GM19467 (cell line): ENCODE results near the gene VRTN.

Experiments used
- ATAC-seq: cut with Tn5 transposase; IDR thresholded peaks from one replicate; pipeline ENCODE4 v1.9.1; 2021; ENCODE audit warnings: mild to moderate bottlenecking, moderate library complexity; ENCODE audit not compliant: unreplicated experiment

Gene VRTN

GRCh38 chr14:74392616-74393570 is 44.6 kb downstream of the VRTN start:
- no peak for ATAC-seq

- ATAC-seq = no peak
These were observed 46.3 kb downstream of the VRTN start for GRCh38 chr14:74394549-74394948.

- no peak for ATAC-seq
These were observed 46.8 kb downstream of the VRTN start for GRCh38 chr14:74395094-74395493.

- no peak for ATAC-seq
These were observed 51.9 kb downstream of the VRTN start for GRCh38 chr14:74400031-74400685.

- no peak for ATAC-seq
These were observed 52.7 kb downstream of the VRTN start for GRCh38 chr14:74400919-74401503.

DNA sequence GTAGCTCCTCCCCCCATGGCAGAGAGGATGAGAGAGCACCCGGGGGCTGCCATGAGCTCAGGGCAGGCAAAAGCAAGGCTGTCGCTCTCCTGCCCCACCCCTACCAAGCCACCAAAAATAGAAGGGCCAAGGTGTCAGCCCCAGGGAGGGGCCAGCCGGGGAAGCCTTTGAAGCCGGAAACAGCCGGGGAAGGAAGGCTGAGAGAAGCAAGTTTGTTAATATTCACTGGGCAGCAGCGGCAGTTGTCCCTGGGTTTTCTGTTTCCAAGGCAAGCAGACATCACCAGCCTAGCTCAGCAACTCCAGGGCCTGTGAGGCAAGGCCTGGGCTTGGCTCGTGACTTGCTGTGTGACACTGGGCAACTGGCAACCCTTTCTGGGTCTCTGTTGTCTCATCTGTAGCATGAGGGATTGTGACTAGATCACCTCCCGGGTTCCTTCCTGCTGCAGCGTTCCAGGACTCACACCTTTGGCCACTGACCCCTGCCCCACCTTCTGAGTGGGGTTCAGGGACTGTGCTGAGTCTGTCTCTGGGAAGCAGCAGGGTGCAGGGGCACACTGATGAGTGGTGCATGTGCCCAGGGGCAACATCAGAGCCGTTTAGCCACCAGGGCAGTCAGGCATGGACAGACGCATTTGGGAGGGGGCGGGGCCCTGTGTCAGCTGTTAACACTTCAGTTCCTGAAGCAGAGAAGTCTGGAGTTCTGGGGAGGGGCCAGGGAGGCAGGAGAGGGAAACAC is 53.4 kb downstream of the VRTN start:
- peak; percentile 71 for ATAC-seq

GRCh38 chr14:74402401-74403251 is 54.4 kb downstream of the VRTN start:
- ATAC-seq = no peak

DNA sequence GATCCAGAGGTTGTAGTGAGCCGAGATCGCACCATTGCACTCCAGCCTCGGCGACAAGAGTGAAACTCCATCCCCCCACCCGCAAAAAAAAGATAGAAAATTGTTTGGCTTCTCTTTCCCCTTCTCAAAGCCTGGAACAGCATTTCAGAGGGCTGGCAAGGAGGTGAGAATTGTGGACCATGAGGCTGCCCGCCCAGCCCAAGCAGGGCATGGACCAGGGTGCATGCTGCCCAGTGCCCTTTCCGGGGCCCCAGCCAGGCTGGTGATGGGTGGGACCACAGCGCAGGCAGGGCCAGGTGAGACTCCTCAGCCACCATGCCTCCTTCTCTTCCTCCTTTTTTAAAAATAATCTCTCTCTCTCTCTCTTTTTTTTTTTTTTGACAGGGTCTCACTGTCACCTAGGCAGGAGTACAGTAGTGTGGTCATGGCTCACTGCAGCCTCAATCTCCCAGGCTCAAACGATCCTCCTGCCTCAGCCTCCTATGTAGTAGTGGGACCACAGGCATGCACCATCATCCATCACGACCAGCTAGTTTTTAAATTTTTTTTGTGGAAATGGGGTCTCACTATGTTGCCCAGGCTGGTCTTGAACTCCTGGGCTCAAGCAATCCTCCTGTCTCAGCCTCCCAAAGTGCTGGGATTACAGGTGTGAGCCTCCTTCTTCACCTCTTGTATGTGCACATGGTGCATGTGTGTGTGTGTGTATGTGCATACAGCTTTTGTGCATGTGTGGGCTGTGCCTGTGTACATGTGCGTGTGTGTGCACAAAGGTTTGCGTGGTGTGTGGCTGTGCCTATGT is 55.5 kb downstream of the VRTN start:
- no peak for ATAC-seq

DNA sequence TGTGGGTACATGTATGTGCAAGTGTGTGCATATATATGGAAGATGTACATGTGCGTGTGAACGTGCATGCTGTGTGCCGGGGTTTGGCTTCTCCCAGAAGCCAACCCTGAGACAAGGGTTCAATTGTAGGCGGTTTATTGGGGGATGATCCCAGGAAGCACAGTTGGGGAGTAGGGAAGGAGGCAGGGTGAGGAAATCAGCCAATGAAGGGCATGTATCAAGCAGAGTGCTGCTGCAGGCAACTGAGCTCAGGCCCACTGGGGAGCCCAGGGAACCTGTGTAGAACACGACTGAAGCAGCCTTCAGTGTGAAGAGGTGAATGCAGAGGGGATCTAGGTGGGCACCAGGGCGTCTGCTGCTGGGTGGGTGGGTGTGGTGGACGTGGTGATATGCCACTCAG is 56.2 kb downstream of the VRTN start:
- ATAC-seq = no peak

GRCh38 chr14:74405663-74406062 is 57.4 kb downstream of the VRTN start:
- no peak for ATAC-seq

GRCh38 chr14:74407021-74407800 is 58.9 kb downstream of the VRTN start:
- ATAC-seq = no peak

DNA sequence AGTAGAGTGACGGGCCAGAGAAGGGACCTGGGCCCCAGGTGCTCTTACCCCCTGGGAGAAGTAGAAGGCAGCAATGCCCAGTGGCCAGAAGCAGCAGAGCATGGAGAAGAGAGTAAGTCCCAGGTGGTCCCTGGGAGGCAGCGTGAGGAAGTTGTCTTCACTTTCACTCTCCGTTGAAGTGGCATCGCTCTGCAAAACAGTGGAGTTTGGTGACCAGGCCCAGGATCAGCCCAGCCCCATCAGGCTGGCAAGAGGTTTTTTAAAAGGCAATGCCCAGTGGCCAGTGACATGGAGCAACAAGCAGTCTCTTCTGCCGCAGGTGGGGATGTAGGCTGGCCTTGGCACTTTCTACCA is 59.5 kb downstream of the VRTN start:
- no peak for ATAC-seq

DNA sequence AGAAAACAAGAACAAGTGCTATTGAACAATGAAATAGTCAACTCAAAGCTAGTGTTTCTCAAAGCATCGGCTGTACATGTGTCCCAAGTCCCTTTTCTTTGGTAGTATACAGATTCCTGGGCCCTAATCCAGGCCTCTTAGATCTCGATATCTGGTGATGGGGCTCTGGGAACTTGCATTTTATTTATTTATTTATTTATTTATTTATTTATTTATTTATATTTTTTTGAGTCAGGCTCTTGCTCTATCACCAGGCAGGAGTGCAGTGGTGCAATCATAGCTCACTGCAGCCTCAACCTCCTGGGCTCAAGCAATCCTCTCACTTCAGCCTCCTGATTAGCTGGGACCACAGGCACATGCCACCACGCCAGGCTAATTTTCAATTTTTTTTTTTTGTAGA is 60.6 kb downstream of the VRTN start:
- no peak for ATAC-seq

DNA sequence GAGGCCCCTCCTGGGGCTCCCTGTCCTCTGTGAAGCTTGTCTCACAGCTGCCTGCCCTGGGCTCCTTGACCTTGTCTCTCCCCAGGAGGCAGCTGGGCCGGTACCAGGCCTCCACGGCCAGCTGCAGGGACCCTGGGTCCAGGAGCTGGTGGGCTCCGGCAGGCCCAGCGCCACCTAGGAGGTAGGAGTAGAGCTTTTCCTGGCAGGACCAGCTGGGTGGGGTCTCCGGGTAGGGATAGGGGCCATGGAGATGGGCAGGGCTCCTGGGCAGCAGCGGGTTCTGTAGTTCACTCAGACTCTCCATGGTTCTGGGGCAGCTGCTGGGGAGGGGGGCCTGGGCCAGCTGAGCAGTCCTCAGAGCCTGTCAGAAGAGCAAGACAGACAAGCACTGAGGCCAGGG is 61.2 kb downstream of the VRTN start:
- ATAC-seq = no peak
